ENCODE measurements around the gene RSU1.

Gene RSU1

GRCh38 chr10:16585103-16585502 lies 232.1 kb downstream of the RSU1 start:
- no peak for DNase-seq

GRCh38 chr10:16583382-16583781 lies 233.8 kb downstream of the RSU1 start:
- DNase-seq = no peak

- no peak for DNase-seq
These were observed 236.0 kb downstream of the RSU1 start for GRCh38 chr10:16581202-16581601.

- DNase-seq = no peak
These were observed 246.5 kb downstream of the RSU1 start for GRCh38 chr10:16570731-16571130.

- DNase-seq = no peak
These were observed 250.9 kb downstream of the RSU1 start for GRCh38 chr10:16566202-16566805.

- DNase-seq = no peak
These were observed 251.6 kb downstream of the RSU1 start for GRCh38 chr10:16565604-16566003.

- no peak for DNase-seq
These were observed 254.3 kb downstream of the RSU1 start for GRCh38 chr10:16562891-16563290.

GRCh38 chr10:16559236-16559773 lies 257.9 kb downstream of the RSU1 start:
- peak; percentile 51 for DNase-seq

- no peak for DNase-seq
These were observed 269.3 kb downstream of the RSU1 start for GRCh38 chr10:16547973-16548372.

GRCh38 chr10:16545116-16545736 lies 272.0 kb downstream of the RSU1 start:
- no peak for DNase-seq

- DNase-seq = no peak
These were observed 272.6 kb downstream of the RSU1 start for GRCh38 chr10:16544591-16544990.

- no peak for DNase-seq
These were observed 273.1 kb downstream of the RSU1 start for GRCh38 chr10:16544099-16544498.
